Epithelial cell of prostate (primary cell): ENCODE data around the gene NUFIP2.
"Not testable (repeated sequence)": the region's sequence is repeated elsewhere in the genome, so short reads cannot be mapped to it uniquely, and the experiment has no call there.

Experiments
- DNase-seq: peaks from one replicate; pipeline ENCODE4 v3.0.0-alpha.2; 2011; ENCODE audit warnings: low read depth, low spot score
- H3K27ac ChIP-seq: fragments of 450-650 bp; 2 replicates; pipeline ENCODE4 v1.5.1; 2017; ENCODE audit warnings: mild to moderate bottlenecking

The NUFIP2 gene, protein sequence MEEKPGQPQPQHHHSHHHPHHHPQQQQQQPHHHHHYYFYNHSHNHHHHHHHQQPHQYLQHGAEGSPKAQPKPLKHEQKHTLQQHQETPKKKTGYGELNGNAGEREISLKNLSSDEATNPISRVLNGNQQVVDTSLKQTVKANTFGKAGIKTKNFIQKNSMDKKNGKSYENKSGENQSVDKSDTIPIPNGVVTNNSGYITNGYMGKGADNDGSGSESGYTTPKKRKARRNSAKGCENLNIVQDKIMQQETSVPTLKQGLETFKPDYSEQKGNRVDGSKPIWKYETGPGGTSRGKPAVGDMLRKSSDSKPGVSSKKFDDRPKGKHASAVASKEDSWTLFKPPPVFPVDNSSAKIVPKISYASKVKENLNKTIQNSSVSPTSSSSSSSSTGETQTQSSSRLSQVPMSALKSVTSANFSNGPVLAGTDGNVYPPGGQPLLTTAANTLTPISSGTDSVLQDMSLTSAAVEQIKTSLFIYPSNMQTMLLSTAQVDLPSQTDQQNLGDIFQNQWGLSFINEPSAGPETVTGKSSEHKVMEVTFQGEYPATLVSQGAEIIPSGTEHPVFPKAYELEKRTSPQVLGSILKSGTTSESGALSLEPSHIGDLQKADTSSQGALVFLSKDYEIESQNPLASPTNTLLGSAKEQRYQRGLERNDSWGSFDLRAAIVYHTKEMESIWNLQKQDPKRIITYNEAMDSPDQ

DNA sequence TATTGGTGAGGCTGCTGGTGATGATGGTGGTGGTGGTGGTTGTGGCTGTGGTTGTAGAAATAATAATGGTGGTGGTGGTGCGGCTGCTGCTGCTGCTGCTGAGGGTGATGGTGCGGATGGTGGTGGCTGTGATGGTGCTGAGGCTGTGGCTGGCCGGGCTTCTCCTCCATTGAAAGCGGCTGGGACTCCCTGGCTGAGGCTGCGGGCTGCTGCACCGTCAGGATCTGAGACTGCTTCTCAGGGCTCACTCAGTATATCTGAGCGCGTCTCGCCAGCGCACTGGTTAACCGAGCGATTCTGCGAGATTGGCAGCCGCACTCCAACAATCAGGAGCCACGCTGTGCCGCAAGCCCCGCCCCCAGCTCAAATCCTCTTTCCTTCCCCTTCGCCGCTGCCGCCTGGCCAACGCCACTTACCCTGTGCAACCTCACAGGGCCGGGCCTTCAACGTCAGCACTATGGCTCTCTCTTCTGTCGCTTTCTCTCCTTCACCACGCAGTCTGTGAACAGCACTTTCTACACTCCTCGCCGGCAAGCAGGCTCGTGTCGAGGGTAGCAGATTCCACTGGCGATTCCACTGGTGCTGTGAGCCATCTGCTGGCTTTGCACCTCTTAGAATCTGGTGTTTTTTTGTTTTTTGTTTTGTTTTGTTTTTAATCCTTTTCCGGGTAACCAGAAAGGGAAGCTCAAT is at the start of gene NUFIP2:
Gene NUFIP2, minus strand, starts transcription at position 259 of the 690 bp plus-strand sequence. Its CDS starts 89 bp downstream, at position 170.
- peak; percentile 91 for DNase-seq
- peak within 1 kb of the TSS; percentile 98 for H3K27ac ChIP-seq

DNA sequence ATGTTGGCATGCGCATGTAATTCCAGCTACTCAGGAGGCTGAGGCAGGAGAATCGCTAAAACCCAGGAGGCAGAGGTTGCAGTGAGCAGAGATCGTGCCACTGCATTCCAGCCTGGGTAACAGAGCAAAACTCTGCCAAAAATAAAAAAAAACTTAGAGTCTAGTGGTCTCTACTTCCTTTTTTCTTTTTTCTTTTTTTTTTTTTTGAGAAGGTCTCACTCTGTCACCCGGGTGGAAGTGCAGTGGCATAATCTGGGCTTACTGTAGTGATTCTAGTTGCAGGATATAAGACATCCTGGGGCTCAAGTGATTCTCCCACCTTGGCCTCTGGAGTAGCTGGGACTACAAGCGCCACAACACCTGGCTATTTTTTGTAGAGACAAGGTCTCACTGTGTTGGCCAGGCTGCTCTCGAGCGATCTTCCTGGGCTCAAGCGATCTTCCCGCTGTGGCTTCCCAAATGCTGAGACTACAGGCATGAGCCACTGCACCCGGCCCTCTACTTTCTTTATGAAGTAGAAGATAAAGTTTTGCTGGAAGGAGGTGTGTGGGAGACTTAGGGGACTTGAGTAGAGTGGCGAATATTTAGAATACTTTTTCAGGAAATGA is 48.3 kb upstream of the NUFIP2 start:
- no peak for DNase-seq
- H3K27ac ChIP-seq, result no peak overlapping the region

DNA sequence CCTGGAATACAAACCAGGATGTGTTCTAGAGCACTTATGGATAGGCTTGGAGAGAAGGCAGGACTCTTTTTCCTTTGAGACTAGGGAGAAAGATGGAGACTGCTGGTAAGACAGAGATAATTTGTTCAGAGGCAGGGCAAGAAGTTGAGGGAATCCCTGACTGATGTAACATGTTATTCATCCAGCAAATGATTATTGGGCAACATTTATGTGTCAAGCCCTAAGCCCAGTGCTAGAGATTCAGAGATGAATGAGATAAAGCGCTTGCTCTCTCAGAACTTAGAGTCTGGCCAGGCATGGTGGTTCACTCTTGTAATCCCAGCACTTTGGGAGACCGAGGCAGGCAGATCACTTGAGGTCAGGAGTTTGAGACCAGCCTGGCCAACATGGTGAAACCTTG is 47.8 kb upstream of the NUFIP2 start:
- H3K27ac ChIP-seq, result no peak overlapping the region
- DNase-seq, result no peak

DNA sequence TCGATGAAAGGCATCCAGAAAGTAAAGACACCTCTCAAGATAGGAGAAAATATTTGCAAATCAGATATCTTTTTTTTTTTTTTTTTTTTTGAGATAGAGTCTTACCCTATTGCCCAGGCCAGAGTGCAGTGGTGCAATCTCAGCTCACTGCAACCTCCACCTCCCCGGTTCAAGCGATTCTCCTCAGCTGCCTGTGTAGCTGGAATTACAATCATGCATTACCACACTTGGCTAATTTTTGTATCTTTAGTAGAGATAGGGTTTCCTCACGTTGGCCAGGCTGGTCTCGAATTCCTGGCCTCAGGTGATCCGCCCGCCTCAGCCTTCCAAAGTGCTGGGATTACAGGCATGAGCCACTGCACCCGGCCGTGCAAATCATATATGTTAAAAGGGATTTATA is 45.1 kb upstream of the NUFIP2 start:
- H3K27ac ChIP-seq, DNase-seq: not testable (repeated sequence)

DNA sequence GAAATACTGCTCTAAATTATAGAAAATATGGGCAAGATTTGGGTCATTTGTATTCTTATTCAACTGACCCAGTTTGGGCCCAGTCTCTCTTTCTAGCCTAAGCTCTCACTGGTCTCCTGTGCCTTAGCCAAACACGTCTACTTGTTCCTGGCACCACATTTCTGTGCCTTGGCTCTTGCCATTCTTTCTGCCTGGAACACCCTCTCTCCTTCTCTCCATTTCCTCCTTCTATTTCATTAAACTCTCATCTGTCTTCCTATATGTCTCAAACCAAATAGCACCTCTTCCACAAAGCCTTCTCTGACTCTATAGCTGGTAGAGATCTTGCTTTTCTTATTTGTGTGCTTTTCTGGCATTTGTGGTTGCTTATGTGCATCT is 37.7 kb upstream of the NUFIP2 start:
- DNase-seq, result no peak
- no peak overlapping the region for H3K27ac ChIP-seq

DNA sequence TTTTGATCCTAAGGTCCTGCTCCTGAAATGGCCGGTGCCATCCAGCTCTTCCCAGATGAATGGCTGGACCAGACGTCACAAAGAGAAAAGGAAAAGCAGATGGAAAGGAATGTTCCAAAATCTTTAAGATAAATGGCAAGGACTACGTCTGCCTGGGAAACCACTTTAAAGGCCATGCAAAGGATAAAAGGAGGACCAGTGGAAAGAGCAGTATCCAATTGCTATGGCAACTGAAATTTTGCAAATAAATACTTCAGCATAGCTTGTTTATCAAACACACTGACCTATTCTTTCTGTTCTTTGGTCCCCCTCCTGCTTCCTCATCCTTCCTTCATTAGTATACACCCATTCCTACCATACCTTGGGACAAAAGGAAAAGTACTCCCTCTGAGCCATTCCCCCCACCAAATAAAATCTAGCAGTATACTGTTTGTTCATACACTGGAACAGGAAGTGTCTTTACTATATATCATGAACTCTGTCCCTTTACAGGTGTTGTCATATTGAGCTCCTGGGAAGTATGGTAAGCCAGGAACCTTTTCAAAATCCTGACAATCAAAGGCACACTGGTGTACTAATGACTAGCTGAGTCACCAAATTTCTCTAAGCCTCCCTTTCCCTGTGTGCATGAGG is 37.2 kb upstream of the NUFIP2 start:
- no peak for DNase-seq
- no peak overlapping the region for H3K27ac ChIP-seq

DNA sequence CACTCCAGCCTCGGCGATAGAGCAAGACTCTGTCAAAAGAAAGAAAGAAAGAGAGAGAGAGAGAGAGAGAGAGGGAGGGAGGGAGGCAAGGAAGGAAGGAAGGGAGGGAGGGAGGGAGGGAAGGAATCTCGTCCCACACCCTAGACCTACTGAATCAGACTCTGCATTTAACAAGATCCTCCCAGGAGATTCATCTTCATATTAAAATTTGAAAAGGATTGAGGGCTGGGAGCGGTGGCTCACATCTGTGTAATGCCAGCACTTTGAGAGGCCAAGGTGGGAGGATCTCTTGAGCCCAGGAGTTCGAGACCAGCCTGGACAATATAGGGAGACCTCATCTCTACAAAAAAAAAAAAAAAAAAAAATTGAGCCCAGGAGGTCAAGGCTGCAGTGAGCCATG is 33.5 kb upstream of the NUFIP2 start:
- H3K27ac ChIP-seq, result no peak overlapping the region
- no peak for DNase-seq

DNA sequence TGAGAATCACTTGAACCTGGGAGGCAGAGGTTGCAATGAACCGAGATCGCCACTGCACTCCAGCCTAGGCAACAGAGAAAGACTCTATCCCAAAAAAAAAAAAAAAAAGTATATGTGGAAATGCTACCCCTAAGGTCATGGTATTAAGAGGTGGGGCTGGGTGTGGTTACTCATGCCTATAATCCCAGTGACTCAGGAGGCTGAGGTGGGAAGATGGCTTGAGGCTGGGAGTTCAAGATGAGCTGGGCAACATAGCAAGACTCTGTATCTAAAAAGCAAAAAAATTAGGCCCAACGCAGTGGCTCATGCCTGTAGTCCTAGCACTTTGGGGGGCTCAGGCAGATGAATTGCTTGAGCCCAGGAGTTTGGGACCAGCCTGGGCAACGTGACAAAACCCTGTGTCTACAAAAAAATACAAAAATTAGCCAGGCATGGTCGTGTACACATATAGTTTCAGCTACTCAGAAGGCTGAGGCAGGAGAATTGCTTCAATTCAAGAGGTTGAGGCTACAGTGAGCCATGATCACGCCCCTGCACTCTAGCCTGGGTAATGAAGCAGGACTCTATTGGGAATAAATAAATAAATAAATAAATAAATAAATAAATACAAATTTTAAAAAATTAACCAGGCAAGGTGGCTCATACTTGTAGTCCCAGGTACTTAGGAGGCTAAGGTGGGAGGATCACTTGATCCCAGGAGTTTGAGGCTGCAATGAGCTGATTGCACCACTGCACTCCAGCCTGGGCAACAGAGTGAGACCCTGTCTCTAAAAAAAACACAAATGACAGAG is 32.3 kb upstream of the NUFIP2 start:
- no peak overlapping the region for H3K27ac ChIP-seq
- DNase-seq, result no peak

DNA sequence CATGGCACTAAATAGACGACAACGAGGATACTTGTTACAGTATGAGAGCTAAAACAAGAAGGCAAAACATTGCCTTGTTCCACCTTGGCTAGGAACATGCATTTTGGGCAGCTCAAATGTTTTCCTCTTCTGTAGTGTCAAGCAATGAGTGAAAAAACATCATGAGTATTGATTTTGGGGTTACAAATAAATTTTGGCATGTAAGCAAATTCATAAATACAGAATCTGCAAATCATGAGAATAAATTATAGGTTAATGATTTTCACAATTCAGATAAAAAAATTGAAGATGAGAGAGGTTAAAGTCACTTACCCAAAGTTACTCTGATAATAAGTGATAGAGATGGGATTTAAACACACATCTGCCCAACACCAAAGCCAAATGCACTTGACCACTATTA is 28.4 kb upstream of the NUFIP2 start:
- no peak overlapping the region for H3K27ac ChIP-seq
- DNase-seq, result no peak

DNA sequence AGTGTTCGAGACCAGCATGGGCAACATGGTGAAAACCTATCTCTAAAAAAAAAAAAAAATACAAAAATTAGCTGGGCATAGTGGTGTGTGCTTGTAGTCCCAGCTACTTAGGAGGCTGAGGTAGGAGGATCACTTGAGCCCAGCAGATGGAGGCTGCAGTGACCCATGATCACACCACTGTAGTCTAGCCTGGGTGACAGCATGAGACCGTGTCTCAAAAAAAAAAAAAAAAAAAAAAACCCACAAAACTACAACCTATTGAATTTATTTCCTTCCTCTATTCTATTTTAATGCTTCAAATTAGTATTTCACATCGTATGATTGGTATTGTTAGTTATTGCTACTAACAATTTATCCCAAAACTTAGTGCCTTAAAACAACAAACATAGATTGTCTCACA is 9.4 kb upstream of the NUFIP2 start:
- no peak overlapping the region for H3K27ac ChIP-seq
- no peak for DNase-seq

DNA sequence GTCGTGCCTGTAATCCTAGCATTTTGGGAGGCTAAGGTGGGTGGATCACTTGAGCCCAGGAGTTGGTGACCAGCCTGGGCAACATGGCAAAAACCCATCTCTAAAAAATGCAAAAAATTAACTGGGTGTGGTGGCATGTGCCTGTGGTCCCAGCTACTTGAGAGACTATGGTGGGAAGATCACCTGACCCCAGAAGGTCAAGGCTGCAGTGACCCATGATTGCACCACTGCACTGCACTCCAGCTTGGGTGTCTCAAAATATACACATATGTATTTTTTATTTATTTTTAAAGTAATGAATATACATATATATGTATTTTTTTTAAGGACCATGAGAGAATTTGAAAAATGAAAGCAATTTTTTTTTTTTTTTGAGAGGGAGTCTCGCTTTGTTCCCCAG is 5.1 kb upstream of the NUFIP2 start:
- DNase-seq, result no peak
- no peak overlapping the region for H3K27ac ChIP-seq

DNA sequence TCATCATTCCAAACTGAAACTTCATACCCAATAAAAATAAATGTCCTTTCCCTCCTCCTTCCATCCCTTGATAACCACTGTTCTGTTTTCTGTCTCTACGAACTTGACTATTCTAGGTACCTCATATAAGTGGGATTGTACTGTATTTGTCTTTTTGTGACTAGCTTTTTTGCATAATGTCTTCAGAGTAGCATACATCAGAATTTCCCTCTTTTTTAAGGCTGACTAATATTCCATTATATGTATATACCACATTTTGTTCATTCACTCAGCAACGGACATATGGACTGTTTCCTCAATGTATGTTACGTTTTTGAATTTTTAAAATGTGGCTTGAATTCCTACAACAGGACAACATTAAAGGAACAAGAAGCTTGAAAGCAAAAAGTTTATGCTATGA is 1.5 kb upstream of the NUFIP2 start:
- H3K27ac ChIP-seq, result no peak overlapping the region
- DNase-seq, result no peak

DNA sequence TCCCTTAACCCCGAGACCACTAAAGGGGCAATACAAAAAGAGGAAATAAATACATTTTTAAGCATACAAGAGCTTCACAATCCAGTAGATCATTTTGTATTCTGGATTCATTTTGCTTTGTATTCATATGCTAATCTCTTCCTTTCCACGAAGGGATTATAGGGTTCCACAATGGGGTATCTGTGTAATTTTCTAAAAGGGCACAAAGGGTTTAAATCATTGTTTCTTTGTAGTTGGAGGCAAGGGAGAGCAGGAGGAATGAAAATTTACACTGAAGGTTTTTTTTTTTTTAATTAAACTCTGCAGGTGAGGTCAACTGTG is 592 bp upstream of the NUFIP2 start:
- DNase-seq, result no peak
- peak overlapping the region; percentile 98 for H3K27ac ChIP-seq

DNA sequence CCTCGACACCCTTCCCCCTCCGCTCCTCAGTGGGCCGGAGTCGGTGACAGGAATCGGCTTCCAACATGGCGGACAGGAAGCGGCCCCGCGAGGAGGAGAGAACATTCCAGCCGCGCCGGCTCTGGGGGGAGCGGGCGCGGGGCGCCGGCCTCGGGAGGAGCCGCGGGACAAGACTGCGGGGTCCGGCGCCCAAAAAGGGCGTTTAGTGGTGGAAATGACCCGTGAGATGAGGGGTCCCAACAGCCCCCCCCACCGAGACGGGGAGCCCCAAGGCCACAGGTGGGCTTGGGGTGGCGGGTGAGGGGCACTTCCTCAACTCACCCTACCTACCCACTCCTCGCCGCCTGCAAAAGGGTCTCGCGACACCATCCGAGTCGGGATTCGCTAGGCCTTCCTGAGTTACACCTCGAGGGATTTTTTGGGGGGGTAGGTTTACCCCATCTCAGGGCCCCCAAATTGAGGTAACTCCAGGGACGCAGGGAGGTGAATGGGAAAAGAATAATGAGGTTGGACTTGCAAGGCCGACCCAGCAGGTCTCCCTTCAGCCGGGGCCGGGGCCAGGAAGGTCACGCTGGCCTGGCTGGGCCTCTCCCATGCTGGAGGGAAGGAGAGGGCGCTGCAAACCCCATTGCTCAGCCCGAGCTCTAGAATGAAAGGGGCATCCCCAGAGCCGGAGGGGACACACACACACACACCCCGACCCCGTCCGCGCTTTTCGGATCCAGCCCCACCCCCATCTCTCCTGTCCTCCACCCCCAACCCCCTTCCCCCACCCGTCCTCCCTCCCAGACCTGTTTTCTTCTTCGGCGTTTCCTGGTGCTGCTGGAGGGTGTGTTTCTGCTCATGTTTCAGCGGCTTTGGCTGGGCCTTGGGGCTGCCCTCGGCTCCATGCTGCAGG is 707 bp downstream of the NUFIP2 start:
- no peak for DNase-seq
- peak overlapping the region; percentile 98 for H3K27ac ChIP-seq

DNA sequence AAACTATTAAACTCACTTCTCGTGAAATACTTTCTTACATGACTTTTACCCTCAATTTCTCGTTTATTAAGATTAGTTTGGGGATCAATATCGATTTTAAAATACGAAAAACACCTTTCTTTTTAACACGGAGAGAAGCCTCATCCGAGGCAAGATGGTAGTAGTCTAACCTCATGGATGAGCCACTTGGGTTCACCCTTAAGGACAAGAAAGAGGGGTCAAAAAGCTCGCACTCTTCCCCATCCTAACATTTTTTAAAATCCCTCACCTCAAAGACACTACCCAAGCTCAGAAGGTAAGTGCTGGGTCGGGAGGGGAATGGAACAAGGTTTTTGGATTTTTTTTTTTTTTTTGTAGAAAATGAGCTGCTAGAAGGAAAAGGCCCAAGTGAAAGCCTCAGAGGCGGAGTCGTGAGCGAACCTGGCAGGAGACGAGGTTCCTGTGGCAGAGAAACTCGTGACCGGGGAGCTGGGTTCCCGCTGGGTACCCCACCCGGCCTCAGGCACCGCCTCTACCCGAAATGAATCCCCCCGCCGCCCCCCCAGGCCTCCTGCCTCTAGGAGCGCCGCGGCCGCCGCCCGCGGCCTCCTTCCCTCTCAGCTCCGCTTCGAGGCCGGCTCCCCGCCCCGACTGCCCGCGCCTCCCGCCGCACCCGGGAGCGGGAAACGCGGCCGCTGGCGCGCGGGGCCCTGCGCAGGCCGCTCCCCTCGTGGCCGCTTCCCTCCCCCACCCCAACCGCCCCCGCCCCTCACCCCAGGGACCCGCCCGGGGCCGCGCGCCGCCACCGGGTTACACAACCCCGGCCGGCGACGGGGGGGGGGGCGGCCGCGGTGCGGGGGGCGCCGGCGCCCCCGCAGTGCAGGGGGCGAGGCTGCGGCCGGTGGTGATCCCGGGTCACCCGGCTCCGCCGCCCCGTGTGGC is 1.6 kb downstream of the NUFIP2 start:
- no peak for DNase-seq
- peak overlapping the region; percentile 98 for H3K27ac ChIP-seq

DNA sequence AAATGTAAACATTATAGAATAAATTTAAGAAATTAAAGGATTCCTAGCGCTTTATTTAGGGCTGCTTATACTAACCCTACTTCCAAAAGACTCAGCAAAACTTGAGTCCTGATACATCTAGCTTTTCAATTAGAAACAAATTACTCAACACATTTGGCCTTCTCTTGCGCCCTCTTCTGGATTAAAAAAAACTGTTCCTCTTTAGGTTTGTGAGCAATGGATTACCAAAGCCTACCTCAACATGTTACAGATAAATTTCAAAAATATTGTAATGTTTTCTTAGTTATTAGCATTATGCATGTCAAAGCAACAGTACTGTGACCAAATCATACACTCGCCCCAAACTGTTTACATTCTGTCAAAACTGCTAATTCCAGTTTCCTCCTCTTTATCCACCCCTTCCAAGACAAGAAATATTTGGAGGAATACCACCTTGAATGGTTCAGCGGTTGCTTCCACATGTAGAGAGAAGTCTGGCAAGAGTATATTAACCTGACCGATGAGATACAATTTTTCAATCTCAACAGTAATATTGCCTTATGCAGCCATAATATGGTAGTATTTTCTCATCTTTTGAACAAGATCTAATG is 2.7 kb downstream of the NUFIP2 start:
- DNase-seq, result no peak
- H3K27ac ChIP-seq, result peak overlapping the region; percentile 98

DNA sequence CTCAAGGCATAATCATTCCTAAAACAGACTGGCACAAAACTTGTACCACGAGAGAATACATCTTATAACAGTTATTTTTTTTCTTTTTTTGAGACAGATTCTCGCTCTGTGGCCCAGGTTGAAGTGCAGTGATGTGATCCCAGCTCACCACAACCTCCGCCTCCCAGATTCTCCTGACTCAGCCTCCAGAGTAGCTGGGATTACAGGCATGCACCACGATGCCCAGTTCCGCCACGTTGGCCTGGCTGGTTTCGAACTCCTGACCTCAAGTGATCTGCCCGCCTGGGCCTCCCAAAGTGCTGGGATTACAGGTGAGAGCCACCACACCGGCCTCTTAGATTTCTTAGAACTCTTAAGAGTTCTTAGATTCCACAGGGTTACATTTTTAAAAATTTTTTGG is 4.1 kb downstream of the NUFIP2 start:
- peak overlapping the region; percentile 98 for H3K27ac ChIP-seq
- no peak for DNase-seq
